ENCODE data around the gene SPDYE2. TPM values are rescaled to one million over a fixed set of nuclear protein-coding genes. Genes with fewer than 3 reads are reported as not detected.
"Not testable (repeated sequence)": the region's sequence is repeated elsewhere in the genome, so short reads cannot be mapped to it uniquely, and the experiment has no call there.

The SPDYE2 gene
- total RNA-seq, 1 donor from 2014 or later = not detected

DNA sequence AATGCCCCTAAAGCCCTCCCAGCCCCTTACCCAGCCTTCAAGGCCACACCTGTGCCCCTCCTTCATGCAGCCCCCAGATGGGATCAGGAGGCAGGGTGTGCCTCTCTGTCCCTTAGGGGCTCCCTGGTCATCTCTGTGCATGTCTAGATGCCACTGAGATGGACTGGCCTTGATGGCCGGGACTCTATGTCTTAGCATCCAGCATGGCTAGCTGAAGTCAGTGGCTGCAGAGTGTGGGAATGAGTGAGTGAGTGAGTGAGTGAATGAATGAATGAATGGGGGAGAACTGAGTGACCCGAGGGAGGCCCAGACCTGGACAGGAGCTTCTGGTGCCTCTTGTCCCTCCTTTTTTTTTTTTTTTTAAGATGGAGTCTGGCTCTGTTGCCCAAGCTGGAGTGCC, 18.9 kb upstream of the SPDYE2 start:
- intact Hi-C loops (cut with DNase I) = not testable (repeated sequence)
- DNase-seq (ENCODE audit: low spot score) = peak; percentile 17

- intact Hi-C loops (cut with DNase I); DNase-seq (ENCODE audit: low spot score): not testable (repeated sequence)
Measured at GRCh38 chr7:102535062-102535615, 15.9 kb upstream of the SPDYE2 start.

GRCh38 chr7:102540604-102541003, 10.4 kb upstream of the SPDYE2 start:
- intact Hi-C loops (cut with DNase I) = not testable (repeated sequence)
- peak; percentile 46 for DNase-seq (ENCODE audit: low spot score)

- peak; percentile 60 for DNase-seq (ENCODE audit: low spot score)
- intact Hi-C loops (cut with DNase I) = not testable (repeated sequence)
Measured at GRCh38 chr7:102542083-102542482, 8.9 kb upstream of the SPDYE2 start.

GRCh38 chr7:102542771-102543170, 8.3 kb upstream of the SPDYE2 start:
- peak; percentile 65 for DNase-seq (ENCODE audit: low spot score)
- intact Hi-C loops (cut with DNase I) = not testable (repeated sequence)

- intact Hi-C loops (cut with DNase I); DNase-seq (ENCODE audit: low spot score): not testable (repeated sequence)
Measured at GRCh38 chr7:102543596-102543995, 7.4 kb upstream of the SPDYE2 start, which contains the start of gene UPK3BL2. UPK3BL2 (minus strand) TSS chr7:102543696; CDS start chr7:102543636, 60 bp downstream.

- intact Hi-C loops (cut with DNase I); DNase-seq (ENCODE audit: low spot score): not testable (repeated sequence)
Measured at GRCh38 chr7:102544372-102544771, 6.7 kb upstream of the SPDYE2 start.

DNA sequence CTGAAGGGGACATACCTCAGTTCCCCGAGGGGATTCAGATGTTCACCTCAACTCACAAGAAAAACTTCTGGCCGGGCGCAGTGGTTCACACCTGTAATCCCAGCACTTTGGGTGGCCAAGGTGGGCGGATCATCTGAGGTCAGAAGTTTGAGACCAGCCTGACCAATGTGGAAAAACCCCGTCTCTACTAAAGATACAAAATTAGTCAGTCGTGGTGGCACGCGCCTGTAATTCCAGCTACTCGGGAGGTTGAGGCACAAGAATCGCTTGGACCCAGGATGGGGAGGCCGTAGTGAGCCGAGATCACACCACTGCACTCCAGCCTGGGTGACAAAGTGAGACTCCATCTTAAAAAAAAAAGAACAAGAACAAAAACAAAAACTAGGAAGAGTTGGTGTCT, 5.7 kb upstream of the SPDYE2 start:
- DNase-seq (ENCODE audit: low spot score); intact Hi-C loops (cut with DNase I): not testable (repeated sequence)

- DNase-seq (ENCODE audit: low spot score); intact Hi-C loops (cut with DNase I): not testable (repeated sequence)
Measured at GRCh38 chr7:102546353-102546752, 4.7 kb upstream of the SPDYE2 start.

DNA sequence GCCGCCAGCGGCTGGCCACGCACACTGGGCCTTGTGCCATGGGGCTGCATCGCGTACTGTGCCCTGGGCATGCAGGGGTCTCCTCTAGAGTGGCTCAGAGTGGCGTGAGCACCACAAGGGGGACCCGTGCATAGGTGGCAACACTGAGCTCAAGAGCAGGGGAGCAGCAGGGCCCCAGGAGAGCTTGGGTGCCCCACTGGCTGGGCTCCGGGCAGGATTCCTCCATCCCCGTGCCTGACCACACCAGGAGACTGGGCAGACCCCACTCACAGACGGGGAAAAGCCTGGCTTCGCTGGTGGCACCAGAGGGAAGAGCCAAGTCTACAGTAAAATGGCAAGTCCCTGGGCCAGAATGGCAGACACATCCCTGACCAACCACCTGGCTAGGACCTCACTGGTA, 17.6 kb downstream of the SPDYE2 start:
- DNase-seq (ENCODE audit: low spot score); intact Hi-C loops (cut with DNase I): not testable (repeated sequence)

DNA sequence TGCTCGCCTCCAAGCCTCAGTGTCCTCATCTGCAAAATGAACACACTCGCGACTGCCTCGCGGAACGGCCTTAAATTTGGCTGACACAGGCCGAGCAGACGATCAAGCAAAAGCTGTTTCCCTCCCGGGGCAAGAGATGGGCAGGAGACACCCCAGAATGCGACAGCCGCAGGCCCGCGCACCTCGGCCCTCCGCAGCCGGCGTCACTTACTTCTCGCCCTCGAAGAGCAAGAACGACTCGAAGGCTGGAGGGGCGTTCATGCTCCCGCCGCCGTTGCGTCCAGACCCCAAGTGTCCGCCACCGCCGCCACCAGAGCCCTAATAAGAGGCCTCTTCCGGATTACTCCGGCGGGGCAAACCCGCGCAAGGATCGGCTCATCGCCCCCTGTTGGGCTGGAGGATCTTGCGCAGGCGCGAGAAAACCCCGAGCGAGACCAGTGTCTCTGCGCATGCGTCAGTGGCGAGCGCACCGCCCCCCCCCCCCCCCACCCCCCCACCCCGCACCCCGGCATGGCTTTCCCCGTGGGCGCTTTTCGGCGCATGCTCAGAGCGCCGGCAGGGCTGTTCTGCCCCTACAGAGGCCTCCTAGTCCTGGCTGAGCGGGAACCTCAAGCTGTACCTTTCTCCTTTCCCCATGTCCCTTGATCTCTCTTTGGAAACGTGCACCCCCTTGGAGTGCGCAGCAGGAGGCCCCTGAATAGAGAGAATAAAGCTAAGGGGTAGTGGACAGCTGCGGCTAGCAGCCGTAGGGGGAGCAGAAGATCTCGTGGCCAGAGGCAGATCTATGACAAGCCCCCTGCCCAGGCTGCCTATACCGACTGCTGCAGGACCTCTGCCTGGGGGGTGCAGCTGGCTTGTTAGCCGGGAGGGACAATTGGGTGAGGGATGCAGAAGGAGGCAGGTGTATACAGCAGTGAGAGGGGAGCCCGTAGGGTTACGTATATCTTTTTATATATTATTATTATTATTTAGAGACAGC, 21.5 kb downstream of the SPDYE2 start, which contains the start of gene POLR2J3:
TSS of gene POLR2J3 (minus strand) at position 323 of the 979 bp plus-strand sequence. CDS start at position 261, 62 bp downstream.
- intact Hi-C loops (cut with DNase I) = not testable (repeated sequence)
- peak; percentile 98 for DNase-seq (ENCODE audit: low spot score)

DNA sequence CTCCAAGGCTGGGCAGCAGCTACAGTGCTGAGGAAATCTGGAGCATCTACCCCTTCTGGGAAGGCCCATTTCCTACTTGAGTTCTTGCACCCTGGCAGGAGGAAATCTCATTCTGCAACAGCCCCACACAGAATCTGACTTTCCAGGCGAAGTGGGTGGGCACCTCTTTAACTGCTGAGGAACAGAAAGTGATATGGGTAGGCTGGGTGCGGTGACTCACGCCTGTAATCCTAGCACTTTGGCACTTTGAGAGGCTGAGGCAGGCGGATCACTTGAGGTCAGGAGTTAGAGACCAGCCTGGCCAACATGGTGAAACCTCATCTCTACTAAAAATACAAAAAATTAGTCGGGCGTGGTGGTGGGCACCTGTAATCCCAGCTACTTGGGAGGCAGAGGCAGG, 23.6 kb downstream of the SPDYE2 start:
- DNase-seq (ENCODE audit: low spot score); intact Hi-C loops (cut with DNase I): not testable (repeated sequence)

DNA sequence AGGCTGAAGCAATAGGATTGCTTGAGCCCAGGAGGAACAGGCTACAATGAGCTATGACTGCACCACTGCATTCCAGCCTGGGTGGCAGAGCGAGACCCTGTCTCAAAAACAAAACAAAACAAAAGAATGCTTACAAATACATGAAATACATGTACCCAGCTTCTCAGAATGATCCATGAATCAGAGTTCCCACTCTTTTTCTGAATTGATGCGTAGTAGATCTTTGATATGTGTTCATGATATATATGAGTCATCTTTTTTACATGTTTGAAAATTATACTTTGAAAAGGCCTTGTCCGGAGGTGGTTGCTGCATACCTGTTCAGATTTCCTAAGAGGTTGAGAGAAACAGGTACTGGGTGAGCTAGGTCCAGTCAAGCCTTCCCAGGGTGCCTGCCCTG, 25.3 kb downstream of the SPDYE2 start:
- DNase-seq (ENCODE audit: low spot score); intact Hi-C loops (cut with DNase I): not testable (repeated sequence)

- peak; percentile 74 for DNase-seq (ENCODE audit: low spot score)
- intact Hi-C loops (cut with DNase I) = not testable (repeated sequence)
Measured at GRCh38 chr7:102577315-102578240, 26.6 kb downstream of the SPDYE2 start.

DNA sequence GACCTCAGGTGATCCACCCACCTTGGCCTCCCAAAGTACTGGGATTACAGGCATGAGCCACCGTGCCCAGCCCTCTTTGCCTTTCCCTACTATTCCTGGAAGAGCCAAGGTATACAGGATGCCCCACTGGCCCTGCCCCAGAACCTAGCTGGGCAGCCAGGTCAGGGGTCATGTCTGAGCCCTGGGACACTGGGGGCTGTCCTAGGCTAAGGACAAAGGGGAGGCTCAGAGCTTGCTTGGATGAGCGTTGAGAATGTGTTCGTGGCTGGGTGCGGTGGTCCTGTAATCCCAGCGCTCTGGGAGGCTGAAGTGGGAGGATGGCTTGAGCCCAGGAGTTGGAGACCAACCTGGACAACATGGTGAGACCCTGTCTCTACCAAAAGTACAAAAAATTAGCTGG, 27.5 kb downstream of the SPDYE2 start:
- peak; percentile 66 for DNase-seq (ENCODE audit: low spot score)
- intact Hi-C loops (cut with DNase I) = not testable (repeated sequence)

DNA sequence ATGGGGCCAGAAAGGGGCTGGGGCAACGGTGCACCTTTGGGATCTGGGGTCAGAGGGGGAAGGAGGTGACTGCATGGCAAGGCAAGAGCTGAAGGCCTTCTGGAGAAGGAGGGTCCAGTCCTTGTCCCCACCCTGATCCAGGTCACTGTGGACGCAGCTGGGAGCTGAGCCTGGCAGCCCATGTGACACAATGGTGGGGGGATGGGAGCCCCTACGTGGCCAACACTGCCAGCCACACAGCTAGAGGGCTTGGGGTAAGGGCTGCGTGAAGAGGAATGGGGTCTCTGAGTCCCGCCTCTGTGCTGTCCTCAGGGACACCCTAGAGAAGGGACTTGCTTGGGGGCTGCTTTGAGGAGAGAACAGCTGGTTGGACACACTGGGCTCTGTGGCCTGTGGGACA, 30.7 kb downstream of the SPDYE2 start:
- DNase-seq (ENCODE audit: low spot score); intact Hi-C loops (cut with DNase I): not testable (repeated sequence)

DNA sequence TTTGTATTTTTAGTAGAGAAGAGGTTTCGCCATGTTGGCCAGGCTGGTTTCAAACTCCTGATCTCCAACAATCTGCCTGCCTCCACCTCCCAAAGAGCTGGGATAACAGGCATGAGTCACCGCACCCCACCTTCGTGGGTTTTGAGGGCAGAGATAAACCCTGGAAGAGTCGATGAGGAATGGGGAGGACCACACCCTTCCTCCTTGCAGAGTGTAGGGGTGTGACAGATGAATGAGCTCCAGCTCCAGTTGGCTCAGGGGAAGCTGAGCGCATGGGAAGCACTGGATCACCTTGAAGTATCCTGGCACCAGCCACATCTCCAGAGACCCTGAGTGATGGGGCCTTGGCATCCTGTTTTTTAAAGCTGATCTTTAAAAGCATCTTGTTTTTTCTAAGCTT, 32.5 kb downstream of the SPDYE2 start:
- DNase-seq (ENCODE audit: low spot score); intact Hi-C loops (cut with DNase I): not testable (repeated sequence)

DNA sequence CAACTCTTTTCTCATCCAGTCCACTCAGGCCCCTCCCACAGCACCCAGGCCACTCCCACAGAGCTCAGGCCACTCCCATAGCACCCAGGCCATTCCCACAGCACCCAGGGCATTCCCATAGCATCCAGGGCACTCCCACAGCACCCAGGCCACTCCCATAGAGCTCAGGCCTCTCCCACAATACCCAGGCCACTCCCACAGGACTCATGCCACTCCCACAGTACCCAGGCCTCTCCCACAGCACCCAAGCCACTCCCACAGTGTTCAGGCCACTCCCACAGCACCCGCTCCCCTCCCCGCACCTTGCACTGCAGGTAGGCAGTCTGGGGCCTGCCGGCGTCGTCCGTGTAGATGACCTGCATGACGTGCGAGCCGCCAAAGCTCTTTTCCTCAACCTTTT, 38.8 kb downstream of the SPDYE2 start:
- DNase-seq (ENCODE audit: low spot score); intact Hi-C loops (cut with DNase I): not testable (repeated sequence)

GRCh38 chr7:102592477-102593019, 41.5 kb downstream of the SPDYE2 start:
- intact Hi-C loops (cut with DNase I) = not testable (repeated sequence)
- DNase-seq (ENCODE audit: low spot score) = peak; percentile 77
